HFF-Myc (cell line): Measurements from ENCODE around the gene NOL8.

ENCODE experiments used
- DNase-seq: peaks from one replicate; pipeline ENCODE4 v3.0.0-alpha.2; 2011; ENCODE audit warnings: low read depth; ENCODE audit errors: extremely low read depth
- H3K4me3 ChIP-seq: replicated peaks from 2 replicates; pipeline ENCODE4 v1.5.1; 2011; ENCODE audit warnings: low read depth, mild to moderate bottlenecking, control low read depth, low read length
- CTCF ChIP-seq: IDR thresholded peaks from 2 replicates; pipeline ENCODE4 v1.5.1; 2012; ENCODE audit warnings: mild to moderate bottlenecking, low read depth, low read length, control low read depth; ENCODE audit errors: missing control alignments

NOL8 gene

GRCh38 chr9:92254381-92255337, 70.5 kb downstream of the NOL8 start:
- DNase-seq, result no peak

GRCh38 chr9:92253656-92254055, 71.5 kb downstream of the NOL8 start:
- H3K4me3 ChIP-seq, result no peak overlapping the region
- DNase-seq, result no peak
- no peak for TF ChIP-seq CTCF

More at GRCh38 chr9:92254381-92255337, 70.5 kb downstream of the NOL8 start:
- TF ChIP-seq CTCF, result peak; percentile 5
- H3K4me3 ChIP-seq, result no peak overlapping the region

- TF ChIP-seq CTCF, result no peak
- no peak for DNase-seq
- H3K4me3 ChIP-seq, result no peak overlapping the region
Measured at GRCh38 chr9:92247981-92248380, 77.2 kb downstream of the NOL8 start.
